ENCODE results near the gene DCTD.
"Not testable (repeated sequence)": the region's sequence is repeated elsewhere in the genome, so short reads cannot be mapped to it uniquely, and the experiment has no call there.

Gene DCTD

GRCh38 chr4:182922501-182923284, 5.5 kb upstream of the DCTD start:
- no peak for DNase-seq (ENCODE audit: low read depth in 1 of 2, low spot score in 1 of 2)

- no peak for DNase-seq (ENCODE audit: low read depth in 1 of 2, low spot score in 1 of 2)
Observed at GRCh38 chr4:182921608-182922007, 4.4 kb upstream of the DCTD start.

- no peak for DNase-seq (ENCODE audit: low read depth in 1 of 2, low spot score in 1 of 2)
Observed at GRCh38 chr4:182920676-182921075, 3.5 kb upstream of the DCTD start.

GRCh38 chr4:182918791-182919302, 1.7 kb upstream of the DCTD start:
- DNase-seq (ENCODE audit: low read depth in 1 of 2, low spot score in 1 of 2) = no peak

GRCh38 chr4:182918044-182918607, 940 bp upstream of the DCTD start:
- DNase-seq (ENCODE audit: low read depth in 1 of 2, low spot score in 1 of 2) = no peak

- peak in 1 of 2 donors; percentile 29 for DNase-seq (ENCODE audit: low read depth in 1 of 2, low spot score in 1 of 2)
Observed at GRCh38 chr4:182916483-182917181, 554 bp downstream of the DCTD start.

GRCh38 chr4:182914357-182914756, 2.8 kb downstream of the DCTD start:
- DNase-seq (ENCODE audit: low read depth in 1 of 2, low spot score in 1 of 2) = no peak

GRCh38 chr4:182913621-182914020, 3.6 kb downstream of the DCTD start:
- DNase-seq (ENCODE audit: low read depth in 1 of 2, low spot score in 1 of 2) = no peak

- DNase-seq (ENCODE audit: low read depth in 1 of 2, low spot score in 1 of 2) = no peak
Observed at GRCh38 chr4:182913036-182913435, 4.2 kb downstream of the DCTD start.

- no peak for DNase-seq (ENCODE audit: low read depth in 1 of 2, low spot score in 1 of 2)
Observed at GRCh38 chr4:182908124-182908523, 9.1 kb downstream of the DCTD start.

GRCh38 chr4:182907396-182907795, 9.8 kb downstream of the DCTD start:
- no peak for DNase-seq (ENCODE audit: low read depth in 1 of 2, low spot score in 1 of 2)

- no peak for DNase-seq (ENCODE audit: low read depth in 1 of 2, low spot score in 1 of 2)
Observed at GRCh38 chr4:182906786-182907185, 10.4 kb downstream of the DCTD start.

- no peak for DNase-seq (ENCODE audit: low read depth in 1 of 2, low spot score in 1 of 2)
Observed at GRCh38 chr4:182905038-182905437, 12.1 kb downstream of the DCTD start.

- no peak for DNase-seq (ENCODE audit: low read depth in 1 of 2, low spot score in 1 of 2)
Observed at GRCh38 chr4:182904211-182904761, 12.9 kb downstream of the DCTD start.

- DNase-seq (ENCODE audit: low read depth in 1 of 2, low spot score in 1 of 2) = no peak
Observed at GRCh38 chr4:182903013-182903412, 14.2 kb downstream of the DCTD start.

GRCh38 chr4:182901337-182901736, 15.8 kb downstream of the DCTD start:
- DNase-seq (ENCODE audit: low read depth in 1 of 2, low spot score in 1 of 2) = no peak

GRCh38 chr4:182900021-182900420, 17.2 kb downstream of the DCTD start:
- not testable (repeated sequence) for DNase-seq (ENCODE audit: low read depth in 1 of 2, low spot score in 1 of 2)

- no peak for DNase-seq (ENCODE audit: low read depth in 1 of 2, low spot score in 1 of 2)
Observed at GRCh38 chr4:182898479-182898799, 18.7 kb downstream of the DCTD start.

GRCh38 chr4:182897601-182898478, 19.3 kb downstream of the DCTD start:
- no peak for DNase-seq (ENCODE audit: low read depth in 1 of 2, low spot score in 1 of 2)

- DNase-seq (ENCODE audit: low read depth in 1 of 2, low spot score in 1 of 2) = no peak
Observed at GRCh38 chr4:182896421-182896820, 20.8 kb downstream of the DCTD start.

GRCh38 chr4:182895791-182896292, 21.3 kb downstream of the DCTD start:
- no peak for DNase-seq (ENCODE audit: low read depth in 1 of 2, low spot score in 1 of 2)
